Adipocyte (in vitro differentiated cells): ENCODE measurements around the gene SAMD15.
"Not testable (repeated sequence)": the region's sequence is repeated elsewhere in the genome, so short reads cannot be mapped to it uniquely, and the experiment has no call there.

Experiments
- DNase-seq: peaks from one replicate; pipeline ENCODE4 v3.0.0-alpha.2; 2015; ENCODE audit warnings: low read depth
- H3K27me3 ChIP-seq: replicated peaks from 2 replicates; pipeline ENCODE4 v1.7.0; 2013; ENCODE audit warnings: mild to moderate bottlenecking, low read length, moderate library complexity; ENCODE audit not compliant: control insufficient read depth, insufficient read depth
- H3K36me3 ChIP-seq: 2 replicates; pipeline ENCODE4 v1.7.0; 2013; ENCODE audit warnings: low read length, mild to moderate bottlenecking, moderate library complexity; ENCODE audit not compliant: control insufficient read depth, insufficient read depth, severe bottlenecking
- H3K4me1 ChIP-seq: 2 replicates; pipeline ENCODE4 v1.7.0; 2013; ENCODE audit warnings: mild to moderate bottlenecking, low read length, moderate library complexity; ENCODE audit not compliant: control insufficient read depth, insufficient read depth
- H3K4me3 ChIP-seq: 2 replicates; pipeline ENCODE4 v1.7.0; 2013; ENCODE audit warnings: mild to moderate bottlenecking, low read length, moderate library complexity
- H3K9ac ChIP-seq: 2 replicates; pipeline ENCODE4 v1.7.0; 2013; ENCODE audit warnings: mild to moderate bottlenecking, low read length, moderate library complexity
- H3K9me3 ChIP-seq: 2 replicates; pipeline ENCODE4 v1.7.0; 2013; ENCODE audit warnings: mild to moderate bottlenecking, low read length, moderate library complexity; ENCODE audit not compliant: control insufficient read depth

SAMD15 gene

GRCh38 chr14:77376771-77377501, at the start of gene SAMD15, which contains the start of gene TMED8:
Gene SAMD15 (plus strand): TSS chr14:77377379. CDS start chr14:77377419, 40 bp downstream.
Gene TMED8 (minus strand): TSS chr14:77377094. CDS start chr14:77377053, 41 bp downstream.
- Histone ChIP-seq H3K36me3 (no peaks in the 10 kb centered on the region), H3K4me3 (peak within 1 kb of the TSS; percentile 98), H3K27me3 (no peaks in the 10 kb centered on the region), H3K9ac (peak within 1 kb of the TSS; percentile 93), H3K9me3 (no peaks in the 10 kb centered on the region), H3K4me1 (peaks cover 8% of the 10 kb centered on the region)
- DNase-seq, result peak; percentile 93

GRCh38 chr14:77329872-77330271, 47.3 kb upstream of the SAMD15 start:
- H3K27me3 ChIP-seq, result no peaks in the 10 kb centered on the region
- no peak for DNase-seq
- H3K4me3 ChIP-seq, result no peak overlapping the region
- no peaks in the 10 kb centered on the region for H3K36me3 ChIP-seq
- H3K4me1 ChIP-seq, result peaks cover 3% of the 10 kb centered on the region
- no peaks in the 10 kb centered on the region for H3K9me3 ChIP-seq
- H3K9ac ChIP-seq, result no peak overlapping the region

GRCh38 chr14:77335576-77335975, 41.6 kb upstream of the SAMD15 start:
- H3K9ac ChIP-seq, result no peak overlapping the region
- DNase-seq, result no peak

GRCh38 chr14:77337255-77337654, 39.9 kb upstream of the SAMD15 start:
- DNase-seq, H3K27me3 ChIP-seq, H3K9ac ChIP-seq, H3K9me3 ChIP-seq, H3K4me3 ChIP-seq: not testable (repeated sequence)
- peaks cover 13% of the 10 kb centered on the region for H3K4me1 ChIP-seq
- peaks cover 12% of the 10 kb centered on the region for H3K36me3 ChIP-seq

More at GRCh38 chr14:77335576-77335975, 41.6 kb upstream of the SAMD15 start:
- H3K4me3 ChIP-seq, result no peak overlapping the region
- peaks cover 13% of the 10 kb centered on the region for H3K4me1 ChIP-seq
- H3K9me3 ChIP-seq, result no peaks in the 10 kb centered on the region
- H3K36me3 ChIP-seq, result no peaks in the 10 kb centered on the region
- no peaks in the 10 kb centered on the region for H3K27me3 ChIP-seq

- H3K4me1 ChIP-seq, result peaks cover 13% of the 10 kb centered on the region
Observed at GRCh38 chr14:77337880-77338279, 39.3 kb upstream of the SAMD15 start.

GRCh38 chr14:77338302-77338701, 38.9 kb upstream of the SAMD15 start:
- no peak for DNase-seq
- Histone ChIP-seq H3K4me1 (peaks cover 13% of the 10 kb centered on the region), H3K36me3 (peaks cover 22% of the 10 kb centered on the region), H3K9me3 (no peaks in the 10 kb centered on the region), H3K4me3 (no peak overlapping the region), H3K9ac (no peak overlapping the region), H3K27me3 (no peaks in the 10 kb centered on the region)

More at GRCh38 chr14:77337880-77338279, 39.3 kb upstream of the SAMD15 start:
- no peak overlapping the region for H3K4me3 ChIP-seq
- H3K27me3 ChIP-seq, result no peaks in the 10 kb centered on the region
- no peaks in the 10 kb centered on the region for H3K9me3 ChIP-seq
- no peak for DNase-seq
- H3K9ac ChIP-seq, result no peak overlapping the region
- peaks cover 18% of the 10 kb centered on the region for H3K36me3 ChIP-seq

- H3K4me1 ChIP-seq, result peaks cover 13% of the 10 kb centered on the region
- H3K27me3 ChIP-seq, result no peaks in the 10 kb centered on the region
- DNase-seq, result peak; percentile 63
- H3K9ac ChIP-seq, result peak overlapping the region; percentile 28
- no peaks in the 10 kb centered on the region for H3K9me3 ChIP-seq
- peaks cover 24% of the 10 kb centered on the region for H3K36me3 ChIP-seq
- no peak overlapping the region for H3K4me3 ChIP-seq
Observed at GRCh38 chr14:77339407-77339806, 37.8 kb upstream of the SAMD15 start.

- Histone ChIP-seq H3K36me3 (peaks cover 24% of the 10 kb centered on the region), H3K4me1 (peaks cover 10% of the 10 kb centered on the region)
Observed at GRCh38 chr14:77340389-77340788, 36.8 kb upstream of the SAMD15 start.

GRCh38 chr14:77342726-77343397, 34.3 kb upstream of the SAMD15 start:
- Histone ChIP-seq H3K36me3 (peaks cover 24% of the 10 kb centered on the region), H3K9me3 (no peaks in the 10 kb centered on the region), H3K4me3 (no peak overlapping the region)

More at GRCh38 chr14:77340389-77340788, 36.8 kb upstream of the SAMD15 start:
- no peaks in the 10 kb centered on the region for H3K27me3 ChIP-seq
- no peak overlapping the region for H3K4me3 ChIP-seq
- H3K9me3 ChIP-seq, result no peaks in the 10 kb centered on the region
- no peak for DNase-seq
- no peak overlapping the region for H3K9ac ChIP-seq

GRCh38 chr14:77343662-77344061, 33.5 kb upstream of the SAMD15 start:
- Histone ChIP-seq H3K9ac (no peak overlapping the region), H3K4me1 (peaks cover 10% of the 10 kb centered on the region), H3K36me3 (peaks cover 24% of the 10 kb centered on the region), H3K4me3 (no peak overlapping the region), H3K27me3 (no peaks in the 10 kb centered on the region), H3K9me3 (no peaks in the 10 kb centered on the region)
- no peak for DNase-seq

More at GRCh38 chr14:77342726-77343397, 34.3 kb upstream of the SAMD15 start:
- DNase-seq, result no peak
- peaks cover 10% of the 10 kb centered on the region for H3K4me1 ChIP-seq
- H3K27me3 ChIP-seq, result no peaks in the 10 kb centered on the region
- no peak overlapping the region for H3K9ac ChIP-seq

- no peak overlapping the region for H3K9ac ChIP-seq
- H3K27me3 ChIP-seq, result no peaks in the 10 kb centered on the region
- no peak overlapping the region for H3K4me3 ChIP-seq
- DNase-seq, result peak; percentile 47
- no peaks in the 10 kb centered on the region for H3K9me3 ChIP-seq
- peaks cover 2% of the 10 kb centered on the region for H3K4me1 ChIP-seq
- peaks cover 24% of the 10 kb centered on the region for H3K36me3 ChIP-seq
Observed at GRCh38 chr14:77344377-77344996, 32.7 kb upstream of the SAMD15 start.
